Mucosa of descending colon (tissue), 3 donors: ENCODE results near the gene FBP1. TPM values are rescaled to one million over a fixed set of nuclear protein-coding genes. Genes with fewer than 3 reads are reported as not detected.
A peak's percentile ranks its signal among the peaks of the same experiment; 100 is the strongest.

Source experiments
- ATAC-seq: fragments of 200-7000 bp; cut with Tn5 transposase; one replicate; pipeline ENCODE4 v1.9.1; 2020; ENCODE audit warnings: mild to moderate bottlenecking, moderate library complexity
- DNase-seq, 3 donors: peaks; one replicate each; pipeline ENCODE4 v3.0.0-alpha.2; 2020
- H3K36me3 ChIP-seq: fragments of 200-600 bp; one replicate; pipeline ENCODE4 v1.8.0; 2021; ENCODE audit warnings: low read depth, mild to moderate bottlenecking
- H3K4me1 ChIP-seq: fragments of 200-600 bp; one replicate; pipeline ENCODE4 v1.8.0; 2021; ENCODE audit warnings: low read depth, mild to moderate bottlenecking
- H3K4me3 ChIP-seq: fragments of 200-600 bp; one replicate; pipeline ENCODE4 v1.8.0; 2021; ENCODE audit warnings: mild to moderate bottlenecking
- H3K9me3 ChIP-seq: fragments of 200-600 bp; one replicate; pipeline ENCODE4 v1.8.0; 2021; ENCODE audit warnings: mild to moderate bottlenecking
- CTCF ChIP-seq: fragments of 200-600 bp; IDR thresholded peaks from one replicate; pipeline ENCODE4 v1.8.0; 2022; ENCODE audit warnings: antibody characterized with exemption, mild to moderate bottlenecking
- intact Hi-C, 2 donors: fragments of 100-400 bp; cut with DNase I in 1 of 2; cut with micrococcal nuclease in 1 of 2; formaldehyde crosslinking; loops; one replicate each; pipeline versions ENCODE4 v1.11.0 to v1.11.1; 2022; cut with DNase I, micrococcal nuclease
- total RNA-seq, 3 donors: library from RNA; stranded (reverse); fragmentation: NEBNext Ultra II Directional in 2 of 3; extraction: Animal tissue kit (Norgen Biotek cat#: 25700) in 2 of 3; gene quantifications; one replicate each; pipeline versions ENCODE4 v1.2.1 to v1.2.4, GENCODE V29; 2021 to 2023
- donor health status: DM: no; HTN: no; CAD: no; lungs with moderate emphysema.
- donor health status: DM: no; HTN: no; CAD: no.
- donor health status: DM: no; HTN: yes; CAD: no.

The FBP1 gene
- total RNA-seq, 3 donors from 2014 or later = 17.6 to 52.4 (median 48.6) TPM

DNA sequence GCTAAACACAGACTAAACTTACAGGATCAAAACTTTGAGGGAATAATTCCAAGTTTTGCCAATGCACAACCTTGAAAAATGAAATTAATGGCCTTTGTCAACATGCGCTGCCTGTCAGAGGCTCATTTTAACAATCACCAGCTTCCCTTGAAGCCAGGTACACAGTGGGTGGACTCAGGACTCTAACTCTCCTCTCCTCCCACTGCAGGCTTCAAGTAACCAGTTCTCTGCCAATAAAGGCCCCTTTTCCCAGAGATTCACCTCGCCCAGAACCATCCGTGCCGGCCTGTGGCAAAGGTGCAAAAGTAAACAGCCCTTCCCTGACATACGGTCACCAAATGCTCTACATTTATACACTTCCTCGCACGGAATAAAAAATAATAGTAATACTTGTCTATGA lies 27.2 kb downstream of the FBP1 start:
- ATAC-seq = peak; percentile 58
- peak in 2 of 3 donors; percentile 55 to 62 for DNase-seq

GRCh38 chr9:94611638-94612068 lies 27.7 kb downstream of the FBP1 start:
- peak in 1 of 3 donors; percentile 40 for DNase-seq
- no peak for ATAC-seq
- no peak for TF ChIP-seq CTCF
- peaks cover 30% of the 10 kb centered on the region for H3K4me1 ChIP-seq
- H3K4me3 ChIP-seq = no peak overlapping the region
- H3K9me3 ChIP-seq = no peaks in the 10 kb centered on the region
- no peaks in the 10 kb centered on the region for H3K36me3 ChIP-seq
- intact Hi-C loops = no loop called here

More for the DNA sequence above, 27.2 kb downstream of the FBP1 start:
- TF ChIP-seq CTCF = no peak
- Histone ChIP-seq H3K4me3 (no peak overlapping the region), H3K36me3 (no peaks in the 10 kb centered on the region), H3K4me1 (peaks cover 26% of the 10 kb centered on the region), H3K9me3 (no peaks in the 10 kb centered on the region)
- intact Hi-C loops = no loop called here

- H3K4me3 ChIP-seq = no peak overlapping the region
- ATAC-seq (no peak), DNase-seq (no peak)
- no peaks in the 10 kb centered on the region for H3K9me3 ChIP-seq
- no peaks in the 10 kb centered on the region for H3K36me3 ChIP-seq
- intact Hi-C loops = no loop called here
- H3K4me1 ChIP-seq = peaks cover 38% of the 10 kb centered on the region
- TF ChIP-seq CTCF = no peak
Observed at GRCh38 chr9:94610181-94610606, 29.1 kb downstream of the FBP1 start.

DNA sequence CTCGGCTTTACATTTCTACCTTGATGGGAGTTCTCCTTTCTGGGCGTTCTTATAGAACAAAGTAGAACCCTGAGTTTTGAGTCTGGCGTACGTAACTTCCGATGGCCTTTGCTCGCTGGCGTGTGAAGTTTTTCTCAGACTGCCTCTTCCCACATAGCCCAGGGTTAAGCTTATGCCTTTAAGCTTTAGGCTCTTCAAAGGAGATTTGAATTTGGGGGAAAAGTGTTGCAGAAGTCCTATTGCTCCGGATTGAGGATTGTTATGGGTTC lies 32.0 kb downstream of the FBP1 start:
- no peaks in the 10 kb centered on the region for H3K36me3 ChIP-seq
- TF ChIP-seq CTCF = no peak
- DNase-seq = peak in 1 of 3 donors; percentile 40
- intact Hi-C loops = no loop called here
- peak; percentile 1 for ATAC-seq
- peaks cover 58% of the 10 kb centered on the region for H3K4me1 ChIP-seq
- no peak overlapping the region for H3K4me3 ChIP-seq
- no peaks in the 10 kb centered on the region for H3K9me3 ChIP-seq

DNA sequence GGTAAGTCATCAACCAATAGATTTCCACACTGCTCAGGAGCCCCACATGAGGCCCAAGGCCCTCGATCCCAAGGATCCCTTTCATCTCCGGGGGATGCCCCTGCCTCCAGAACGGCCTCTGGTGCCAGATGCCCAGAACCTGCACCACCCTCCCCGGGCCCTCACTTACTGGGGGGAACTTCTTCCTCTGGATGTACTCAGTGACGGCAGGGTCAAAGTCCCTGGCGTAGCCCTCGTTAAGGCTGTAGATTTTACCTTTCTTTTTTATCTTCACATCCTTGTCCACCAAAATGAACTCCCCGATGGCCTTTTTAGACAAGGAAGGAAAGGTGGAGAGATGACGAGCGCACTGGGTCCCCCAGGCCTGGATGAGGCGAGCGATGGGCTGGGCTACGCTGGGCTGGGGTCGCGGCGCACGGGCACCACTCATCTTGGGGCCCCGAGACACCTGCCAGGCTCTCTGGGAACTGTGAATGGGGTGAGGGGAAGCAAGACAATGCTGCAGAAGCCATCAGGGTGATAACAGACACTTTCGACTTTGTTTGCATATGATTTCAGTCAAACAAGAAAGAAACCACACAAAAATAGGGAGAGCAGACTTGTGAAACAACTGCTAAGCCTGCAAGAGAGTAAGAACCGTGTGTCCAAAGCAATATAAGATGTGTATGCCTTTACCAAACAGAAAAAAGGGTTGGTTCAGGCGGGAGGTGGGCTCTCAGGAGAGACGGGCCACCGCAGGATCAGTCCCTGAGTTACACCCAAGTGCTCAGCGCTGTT lies 32.5 kb downstream of the FBP1 start:
- Histone ChIP-seq H3K4me1 (peaks cover 55% of the 10 kb centered on the region), H3K9me3 (no peaks in the 10 kb centered on the region), H3K36me3 (no peaks in the 10 kb centered on the region), H3K4me3 (no peak overlapping the region)
- intact Hi-C loops = no loop called here
- no peak for TF ChIP-seq CTCF
- DNase-seq = peak; percentile 71 to 84 (median 74)
- ATAC-seq = peak; percentile 62
